HG03460 (cell line): ENCODE results near the gene HTT.

Source experiments
- ATAC-seq: cut with Tn5 transposase; IDR thresholded peaks from one replicate; pipeline ENCODE4 v1.9.1; 2021; ENCODE audit not compliant: unreplicated experiment

HTT gene

GRCh38 chr4:3198906-3199305 lies 124.4 kb downstream of the HTT start:
- ATAC-seq = no peak

- no peak for ATAC-seq
Measured at GRCh38 chr4:3199653-3200422, 125.4 kb downstream of the HTT start.

GRCh38 chr4:3200423-3201090 lies 126.1 kb downstream of the HTT start:
- ATAC-seq = no peak

- peak; percentile 63 for ATAC-seq
Measured at GRCh38 chr4:3201718-3202702, 127.5 kb downstream of the HTT start.

- ATAC-seq = no peak
Measured at GRCh38 chr4:3202836-3203820, 128.6 kb downstream of the HTT start.

GRCh38 chr4:3203971-3204431 lies 129.5 kb downstream of the HTT start:
- no peak for ATAC-seq

- ATAC-seq = no peak
Measured at GRCh38 chr4:3205995-3206394, 131.5 kb downstream of the HTT start.

GRCh38 chr4:3206439-3207100 lies 132.1 kb downstream of the HTT start:
- no peak for ATAC-seq

GRCh38 chr4:3207531-3208037 lies 133.1 kb downstream of the HTT start:
- ATAC-seq = no peak

- no peak for ATAC-seq
Measured at GRCh38 chr4:3208826-3209225, 134.3 kb downstream of the HTT start.

- ATAC-seq = no peak
Measured at GRCh38 chr4:3209551-3210325, 135.3 kb downstream of the HTT start.

- ATAC-seq = no peak
Measured at GRCh38 chr4:3210467-3210866, 136.0 kb downstream of the HTT start.

- no peak for ATAC-seq
Measured at GRCh38 chr4:3211866-3212265, 137.4 kb downstream of the HTT start.

- ATAC-seq = no peak
Measured at GRCh38 chr4:3212391-3213105, 138.1 kb downstream of the HTT start.

- no peak for ATAC-seq
Measured at GRCh38 chr4:3213106-3213425, 138.6 kb downstream of the HTT start.

- ATAC-seq = no peak
Measured at GRCh38 chr4:3213661-3214250, 139.3 kb downstream of the HTT start.

- ATAC-seq = no peak
Measured at GRCh38 chr4:3215256-3215655, 140.8 kb downstream of the HTT start.

GRCh38 chr4:3215733-3216132 lies 141.3 kb downstream of the HTT start:
- no peak for ATAC-seq
